SK-N-SH (cell line): ENCODE results near the gene LAPTM4A. TPM values are rescaled to one million over a fixed set of nuclear protein-coding genes. Genes with fewer than 3 reads are reported as not detected.
"Not testable (repeated sequence)": the region's sequence is repeated elsewhere in the genome, so short reads cannot be mapped to it uniquely, and the experiment has no call there.

Experiments used
- CTCF ChIA-PET: fragments of 300-600, 350-600 bp; formaldehyde crosslinking; extraction: SDS; loops from one replicate; lab custom pipeline; 2021; lab: Yijun Ruan, JAX
- POLR2A ChIA-PET: fragments of 350-600 bp; sonication (Branson Sonifier 250); formaldehyde crosslinking; extraction: SDS; loops from one replicate; lab custom pipeline; 2020; ENCODE audit warnings: antibody characterized with exemption, inconsistent platforms; lab: Yijun Ruan, JAX
- DNase-seq: peaks from one replicate; pipeline ENCODE4 v3.0.0; 2012
- H2AFZ ChIP-seq: fragments of 200-600 bp; sonication (generic); 2 replicates; pipeline ENCODE4 v1.8.1; 2016; ENCODE audit warnings: antibody characterized with exemption, mild to moderate bottlenecking, low read depth
- H3F3A ChIP-seq: fragments of 200-600 bp; sonication (generic); replicated peaks from 2 replicates; pipeline ENCODE3; 2016; ENCODE audit warnings: antibody characterized with exemption, mild to moderate bottlenecking; ENCODE audit not compliant: insufficient read depth
- H3K27ac ChIP-seq, 2 experiments: fragments of 200-500 bp in 1 of 2; fragments of 200-600 bp in 1 of 2; sonication (Bioruptor generic) in 1 of 2; sonication (generic), shearing (Covaris generic) in 1 of 2; 2 replicates each; pipeline versions ENCODE4 v1.5.1 to v1.6.1; 2014 to 2016; ENCODE audit warnings: low read depth in 2 of 2, inconsistent platforms in 1 of 2, low read length in 1 of 2, mild to moderate bottlenecking in 1 of 2, mixed read lengths in 1 of 2
- H3K27me3 ChIP-seq: fragments of 200-600 bp; sonication (generic), shearing (Covaris generic); 2 replicates; pipeline ENCODE4 v1.6.1; 2016; ENCODE audit warnings: mixed run types; ENCODE audit not compliant: insufficient read depth
- H3K36me3 ChIP-seq, 2 experiments: fragments of 200-500 bp in 1 of 2; fragments of 200-600 bp in 1 of 2; sonication (Bioruptor generic) in 1 of 2; sonication (generic) in 1 of 2; replicated peaks in 1 of 2; 2 replicates each; pipeline versions ENCODE3 to v1.5.1; 2014 to 2016; ENCODE audit warnings: low read length in 1 of 2, mild to moderate bottlenecking in 1 of 2; ENCODE audit not compliant: insufficient read depth in 2 of 2, control insufficient read depth in 1 of 2
- H3K4me1 ChIP-seq, 2 experiments: fragments of 200-500 bp in 1 of 2; fragments of 200-600 bp in 1 of 2; sonication (Bioruptor generic) in 1 of 2; sonication (generic), shearing (Covaris generic) in 1 of 2; 2 replicates each; pipeline versions ENCODE4 v1.5.1 to v1.6.1; 2014 to 2016; ENCODE audit warnings: low read depth in 1 of 2, low read length in 1 of 2, mixed run types in 1 of 2; ENCODE audit not compliant: insufficient read depth in 2 of 2, control insufficient read depth in 1 of 2
- H3K4me2 ChIP-seq: fragments of 200-600 bp; sonication (generic), shearing (Covaris generic); 2 replicates; pipeline ENCODE4 v1.6.1; 2017; ENCODE audit warnings: mixed run types
- H3K4me3 ChIP-seq, 2 experiments: fragments of 200-500 bp in 1 of 2; fragments of 200-600 bp in 1 of 2; sonication (Bioruptor generic) in 1 of 2; sonication (generic), shearing (Covaris generic) in 1 of 2; 2 replicates each; pipeline versions ENCODE4 v1.5.1 to v1.8.1; 2014 to 2016; ENCODE audit warnings: low read depth in 2 of 2, inconsistent platforms in 1 of 2, low read length in 1 of 2, mild to moderate bottlenecking in 1 of 2, mixed read lengths in 1 of 2, moderate library complexity in 1 of 2
- H3K79me2 ChIP-seq: fragments of 200-600 bp; sonication (generic); 2 replicates; pipeline ENCODE4 v1.8.1; 2017; ENCODE audit warnings: mild to moderate bottlenecking; ENCODE audit not compliant: insufficient read depth
- H3K9ac ChIP-seq: fragments of 200-600 bp; sonication (generic); 2 replicates; pipeline ENCODE4 v1.6.1; 2017; ENCODE audit warnings: mixed run types
- H3K9me2 ChIP-seq: fragments of 200-600 bp; sonication (generic); 2 replicates; pipeline ENCODE4 v1.6.1; 2017; ENCODE audit warnings: mixed run types
- H3K9me3 ChIP-seq: fragments of 200-600 bp; sonication (generic); 2 replicates; pipeline ENCODE4 v1.6.1; 2017; ENCODE audit warnings: mixed run types, mild to moderate bottlenecking, moderate library complexity
- H4K20me1 ChIP-seq: fragments of 200-600 bp; sonication (generic); 2 replicates; pipeline ENCODE4 v1.6.1; 2017; ENCODE audit warnings: mild to moderate bottlenecking, mixed run types; ENCODE audit not compliant: insufficient read depth
- CHD2 ChIP-seq: fragments of 150-350 bp; IDR thresholded peaks from 2 replicates; pipeline ENCODE4 v1.6.1; 2018; ENCODE audit warnings: low read length; ENCODE audit not compliant: partially characterized antibody
- EP300 ChIP-seq, 2 experiments: IDR thresholded peaks; 2 replicates each; pipeline versions ENCODE4 v1.4.0 to v1.6.1; 2012; ENCODE audit warnings: borderline replicate concordance in 1 of 2, low read depth in 1 of 2, low read length in 1 of 2
- EZH2phosphoT487 ChIP-seq: fragments of 200-600 bp; sonication (generic); IDR thresholded peaks from 2 replicates; pipeline ENCODE4 v1.6.1; 2017; ENCODE audit warnings: low read depth, mixed run types, mild to moderate bottlenecking, antibody characterized with exemption, moderate library complexity, borderline replicate concordance
- FOSL2 ChIP-seq: IDR thresholded peaks from 2 replicates; pipeline ENCODE4 v1.4.0; 2012; ENCODE audit warnings: low read depth, mild to moderate bottlenecking, moderate library complexity, borderline replicate concordance
- FOXJ3 ChIP-seq: sonication (generic); formaldehyde crosslinking; IDR thresholded peaks from 2 replicates; pipeline ENCODE4 v1.5.1; 2020; ENCODE audit warnings: mild to moderate bottlenecking, missing genetic modification reagents
- GABPA ChIP-seq: IDR thresholded peaks from 2 replicates; pipeline ENCODE4 v1.4.0; 2012; ENCODE audit warnings: low read depth, mild to moderate bottlenecking
- GATA2 ChIP-seq: sonication (generic); formaldehyde crosslinking; IDR thresholded peaks from 2 replicates; pipeline ENCODE4 v1.5.0; 2020; ENCODE audit warnings: mild to moderate bottlenecking, missing genetic modification reagents
- MEF2A ChIP-seq: IDR thresholded peaks from 2 replicates; pipeline ENCODE4 v1.4.0; 2012; ENCODE audit warnings: low read depth, borderline replicate concordance
- MXI1 ChIP-seq: IDR thresholded peaks from 2 replicates; pipeline ENCODE4 v1.6.1; 2012; ENCODE audit warnings: mild to moderate bottlenecking, low read depth, low read length, improper control_type of control experiment
- NFIC ChIP-seq: IDR thresholded peaks from 2 replicates; pipeline ENCODE4 v1.4.0; 2012; ENCODE audit warnings: borderline replicate concordance
- NRF1 ChIP-seq: IDR thresholded peaks from 2 replicates; pipeline ENCODE4 v1.6.1; 2012; ENCODE audit warnings: low read depth, mild to moderate bottlenecking, low read length
- POLR2AphosphoS5 ChIP-seq: IDR thresholded peaks from 2 replicates; pipeline ENCODE4 v1.6.1; 2012; ENCODE audit warnings: low read depth, low read length
- RCOR1 ChIP-seq: fragments of 150-350 bp; IDR thresholded peaks from 2 replicates; pipeline ENCODE4 v1.6.1; 2017; ENCODE audit warnings: antibody characterized with exemption, low read length
- TCF12 ChIP-seq: IDR thresholded peaks from 2 replicates; pipeline ENCODE4 v1.4.0; 2012
- TEAD4 ChIP-seq: IDR thresholded peaks from 2 replicates; pipeline ENCODE4 v1.4.0; 2012; ENCODE audit warnings: mild to moderate bottlenecking, borderline replicate concordance; ENCODE audit not compliant: insufficient read depth
- YY1 ChIP-seq: IDR thresholded peaks from 2 replicates; pipeline ENCODE4 v1.4.0; 2012; ENCODE audit warnings: low read depth, mild to moderate bottlenecking
- WGBS: methylation state at CpG from one replicate; pipeline ENCODE4 v1.1.6; 2017; ENCODE audit warnings: low lambda C conversion rate; 5-methylcytosine and 5-hydroxymethylcytosine counted together
- polyA plus RNA-seq, 3 experiments: library from polyadenylated mRNA; depleted of rRNA; stranded (reverse); fragments of >200 nt; gene quantifications; 2 replicates each; pipeline ENCODE4 v1.2.3, GENCODE V29; 2012
- TF ChIP-seq, protein P1 (sequence below): IDR thresholded peaks from 2 replicates; pipeline ENCODE4 v1.4.0; 2012; ENCODE audit warnings: low read depth
- TF ChIP-seq, protein P2 (sequence below): fragments of 150-350 bp; IDR thresholded peaks from 2 replicates; pipeline ENCODE4 v1.6.1; 2017; ENCODE audit warnings: antibody characterized with exemption, low read length, low read depth, borderline replicate concordance

Gene LAPTM4A
- polyA plus RNA-seq, 1 of the 3 experiments (the other 2 are of a cell fraction) = 306 TPM

DNA sequence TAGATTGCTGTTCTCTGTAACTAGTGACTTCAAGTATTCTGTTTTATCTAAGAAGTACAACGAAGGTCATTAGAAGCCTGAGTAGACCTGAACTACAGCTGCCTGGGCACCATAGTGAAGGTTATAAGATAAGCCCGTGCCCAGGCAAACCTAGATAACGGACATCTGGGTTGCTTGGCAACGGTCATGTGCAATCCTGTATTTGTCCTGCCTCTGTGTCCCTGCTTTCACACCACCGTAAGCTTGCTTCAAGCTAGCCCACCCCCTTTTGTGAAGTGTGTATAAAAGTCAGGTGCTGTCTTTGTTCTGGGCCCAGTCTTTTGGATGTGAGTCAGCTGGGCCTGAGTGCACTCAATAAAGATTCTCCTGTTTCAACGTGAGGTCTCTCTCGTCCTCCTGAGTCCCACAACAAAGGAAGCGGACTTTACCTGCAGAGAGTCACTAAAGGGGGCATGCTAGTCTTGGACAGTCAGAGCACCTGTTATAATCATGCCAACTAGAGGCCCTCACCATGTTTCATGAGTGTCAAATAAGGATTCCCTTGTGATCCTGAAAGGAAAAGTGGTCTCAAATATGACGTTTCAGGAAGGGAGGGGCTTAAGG, 22.7 kb upstream of the LAPTM4A start:
- POLR2A ChIA-PET = interaction anchor here (1.6 to 2.8 kb wide), 2 partner anchors 20 to 22 kb away, joined by 4 to 18 read pairs; partner anchors contain the start of gene LAPTM4A
- CTCF ChIA-PET = interaction anchor here (0.9 to 3.5 kb wide), 7 partner anchors 17 to 568 kb away, joined by 3 to 23 read pairs (median 6); no protein-coding TSS in a partner anchor
- not testable (repeated sequence) for H3K4me3 ChIP-seq, H3K9me2 ChIP-seq, H3K4me2 ChIP-seq, H3K9me3 ChIP-seq, H4K20me1 ChIP-seq, H3K36me3 ChIP-seq, H2AFZ ChIP-seq, H3K79me2 ChIP-seq, H3K27me3 ChIP-seq, H3K9ac ChIP-seq
- DNase-seq = peak; percentile 57
- WGBS = 69% methylated on average over 9 of the region's 9 CpGs
- TF ChIP-seq GATA2 (CRISPR knock-in tag) (peak; percentile 26; the same call in 1 of the 2 replicates), RCOR1 (peak; percentile 56; the same call in 1 of the 2 replicates), CHD2 (peak; percentile 60), MXI1 (peak; percentile 67), EP300 (IDR thresholded peaks at IDR 0.05; ENCODE audit: borderline replicate concordance in 1 of 2, low read depth in 1 of 2, low read length in 1 of 2) (peak in 1 of 2 experiments; percentile 78; a peak in 2 of 4 replicates)
- Histone ChIP-seq H3F3A (peaks cover 25% of the 10 kb centered on the region), H3K27ac (peak overlapping the region; percentile 98 to 99; a peak in 3 of 4 replicates), H3K4me1 (peaks cover 16 to 52% of the 10 kb centered on the region in 2 experiments)

DNA sequence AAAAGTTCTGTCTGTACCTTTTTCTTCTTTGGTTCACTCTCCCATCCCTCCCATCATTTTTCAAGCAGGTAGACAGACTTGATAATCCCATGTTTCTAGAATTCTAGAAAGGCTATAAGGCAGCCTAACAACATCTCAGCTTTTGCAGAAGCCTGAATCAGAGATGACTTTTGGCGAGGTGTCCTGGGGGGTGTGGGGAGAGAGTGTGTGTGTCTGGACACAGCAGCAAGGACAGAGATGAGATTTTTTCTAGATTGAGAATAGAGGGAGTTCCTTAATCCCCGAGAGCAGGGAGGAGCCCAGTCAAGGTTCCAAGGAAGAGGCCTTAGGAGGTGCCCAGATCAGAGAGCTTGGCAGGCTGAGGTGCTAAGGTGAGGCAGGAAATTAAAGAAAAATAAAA, 22.0 kb upstream of the LAPTM4A start:
- CTCF ChIA-PET = interaction anchor here (1.2 to 3.5 kb wide), 3 partner anchors 9 to 59 kb away, joined by 5 to 23 read pairs (median 7); no protein-coding TSS in a partner anchor
- Histone ChIP-seq H3K4me2 (no peak overlapping the region), H3K9me2 (no peaks in the 10 kb centered on the region), H3K27me3 (no peaks in the 10 kb centered on the region), H3F3A (peaks cover 28% of the 10 kb centered on the region), H3K27ac (peak overlapping the region; percentile 98 to 99; a peak in 3 of 4 replicates), H3K4me1 (peaks cover 18 to 52% of the 10 kb centered on the region in 2 experiments), H3K4me3 (no peak overlapping the region), H3K36me3 (no peaks in the 10 kb centered on the region), H4K20me1 (no peaks in the 10 kb centered on the region), H3K9ac (no peak overlapping the region), H3K79me2 (no peaks in the 10 kb centered on the region), H3K9me3 (no peaks in the 10 kb centered on the region), H2AFZ (peak overlapping the region; percentile 53; the same call in 1 of the 2 replicates)
- TF ChIP-seq POLR2AphosphoS5 = no peak
- POLR2A ChIA-PET = interaction anchor here (1.6 to 2.8 kb wide), 2 partner anchors 20 to 22 kb away, joined by 4 to 18 read pairs; partner anchors contain the start of gene LAPTM4A
- WGBS = 84% methylated on average over 2 of the region's 2 CpGs
- no peak for DNase-seq

DNA sequence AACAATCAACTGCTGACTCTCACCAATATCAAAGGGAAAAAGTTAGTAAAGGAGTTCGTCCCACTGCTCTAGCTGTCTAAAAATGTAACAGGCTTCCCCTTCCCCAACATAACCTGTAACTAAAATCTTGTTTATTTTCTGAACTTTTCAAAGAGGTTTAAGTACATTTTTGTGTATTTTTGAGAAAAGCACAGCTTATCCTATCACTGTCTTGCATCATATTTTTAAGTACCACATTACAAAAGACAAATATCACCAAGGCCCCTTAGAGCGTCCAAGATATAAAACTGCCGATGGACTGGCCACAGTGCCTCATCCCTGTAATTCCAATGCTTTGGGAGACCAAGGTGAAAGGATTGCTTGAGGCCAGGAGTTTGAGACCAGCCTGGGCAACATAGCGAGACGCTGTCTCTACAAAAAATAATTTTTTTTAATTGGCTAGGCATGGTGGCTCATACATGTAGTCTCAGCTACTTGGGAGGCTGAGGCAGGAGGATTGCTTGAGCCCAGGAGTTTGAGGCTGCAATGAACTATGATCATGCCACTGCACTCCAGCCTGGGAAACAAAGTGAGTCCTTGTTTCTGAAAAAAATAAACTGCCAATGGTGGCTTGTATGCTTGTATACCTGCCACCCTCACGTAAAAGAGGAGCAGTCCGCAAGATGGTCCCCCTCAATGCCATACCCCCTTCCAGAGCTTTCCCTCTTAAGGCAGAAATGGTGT, 21.2 kb upstream of the LAPTM4A start:
- no peaks in the 10 kb centered on the region for H4K20me1 ChIP-seq
- H3K9ac ChIP-seq = peak overlapping the region; percentile 72; the same call in 1 of the 2 replicates
- POLR2A ChIA-PET = interaction anchor here (2.8 kb wide), 1 partner anchor 21 kb away, joined by 18 read pairs; the partner anchor contains the start of gene LAPTM4A
- peak overlapping the region; percentile 94 for H2AFZ ChIP-seq
- TF ChIP-seq TEAD4 (no peak), GATA2 (CRISPR knock-in tag) (no peak), TCF12 (no peak), FOSL2 (no peak), YY1 (no peak), MEF2A (no peak), GABPA (no peak), RCOR1 (no peak), FOXJ3 (no peak), NFIC (no peak), EZH2phosphoT487 (no peak), NRF1 (no peak)
- TF ChIP-seq, protein P1, sequence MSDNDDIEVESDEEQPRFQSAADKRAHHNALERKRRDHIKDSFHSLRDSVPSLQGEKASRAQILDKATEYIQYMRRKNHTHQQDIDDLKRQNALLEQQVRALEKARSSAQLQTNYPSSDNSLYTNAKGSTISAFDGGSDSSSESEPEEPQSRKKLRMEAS = no peak
- TF ChIP-seq, protein P2, sequence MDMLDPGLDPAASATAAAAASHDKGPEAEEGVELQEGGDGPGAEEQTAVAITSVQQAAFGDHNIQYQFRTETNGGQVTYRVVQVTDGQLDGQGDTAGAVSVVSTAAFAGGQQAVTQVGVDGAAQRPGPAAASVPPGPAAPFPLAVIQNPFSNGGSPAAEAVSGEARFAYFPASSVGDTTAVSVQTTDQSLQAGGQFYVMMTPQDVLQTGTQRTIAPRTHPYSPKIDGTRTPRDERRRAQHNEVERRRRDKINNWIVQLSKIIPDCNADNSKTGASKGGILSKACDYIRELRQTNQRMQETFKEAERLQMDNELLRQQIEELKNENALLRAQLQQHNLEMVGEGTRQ = no peak
- no peak for DNase-seq
- peak overlapping the region; percentile 98 to 99 for H3K27ac ChIP-seq
- H3K9me3 ChIP-seq = no peaks in the 10 kb centered on the region
- no peaks in the 10 kb centered on the region for H3K79me2 ChIP-seq
- H3K36me3 ChIP-seq = no peaks in the 10 kb centered on the region
- peaks cover 21 to 52% of the 10 kb centered on the region in 2 experiments for H3K4me1 ChIP-seq
- H3F3A ChIP-seq = peaks cover 36% of the 10 kb centered on the region
- no peaks in the 10 kb centered on the region for H3K27me3 ChIP-seq
- 95% methylated on average over 7 of the region's 7 CpGs for WGBS
- no peaks in the 10 kb centered on the region for H3K9me2 ChIP-seq
- no peak overlapping the region for H3K4me3 ChIP-seq
- peak overlapping the region; percentile 76 for H3K4me2 ChIP-seq
- CTCF ChIA-PET = interaction anchor here (0.7 to 3.5 kb wide), 8 partner anchors 10 to 153 kb away, joined by 3 to 23 read pairs (median 6); partner anchors contain the start of gene SDC1
